SHP77 (cell line): ENCODE data around the gene RAB3C.

Source experiments
- DNase-seq, 2 experiments: peaks; one replicate each; lab custom pipeline; 2025; lab: John Stamatoyannopoulos, UW

RAB3C gene

GRCh38 chr5:58885260-58885659 lies 302.4 kb downstream of the RAB3C start:
- DNase-seq, result no peak

DNA sequence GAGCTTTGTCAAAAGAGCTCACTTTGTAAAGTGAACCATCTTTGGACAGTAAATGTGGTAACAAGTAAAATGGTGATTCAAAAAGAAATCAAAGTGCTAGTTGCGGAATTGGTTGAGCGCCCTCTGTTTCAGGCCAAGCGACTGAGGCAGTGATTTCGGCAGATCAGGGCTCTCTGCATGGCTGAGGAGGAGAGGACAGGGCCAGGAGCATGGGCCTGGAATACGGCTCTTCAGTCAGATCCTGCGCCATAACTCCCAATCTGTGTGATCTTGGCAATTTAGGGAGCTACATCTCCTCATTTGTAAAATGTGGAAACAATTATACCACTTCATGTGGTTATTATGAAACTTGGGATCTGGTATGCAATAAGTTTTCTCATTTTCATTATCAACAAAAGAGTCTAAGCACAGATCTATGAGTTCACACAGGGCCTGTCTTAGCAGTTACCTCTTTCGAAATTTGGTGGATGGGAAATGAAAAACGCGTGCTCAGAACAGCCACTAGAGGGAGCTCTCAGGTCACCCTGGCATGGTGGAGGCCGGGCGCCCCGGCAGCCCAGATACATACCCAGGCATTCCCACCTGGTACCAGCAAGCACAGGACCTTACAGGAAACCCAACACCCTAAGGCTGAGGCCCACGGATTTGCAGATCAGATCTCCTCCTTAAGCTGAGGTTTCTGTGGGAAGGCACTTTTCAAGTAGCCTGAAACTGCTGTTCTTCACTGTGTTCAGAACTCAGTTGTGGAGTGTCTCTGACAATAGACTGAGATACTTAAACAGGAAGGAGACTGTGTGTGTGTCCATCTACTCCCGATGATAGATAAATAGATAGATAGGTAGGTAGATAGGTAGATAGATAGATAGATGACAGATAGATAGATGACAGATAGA lies 303.7 kb downstream of the RAB3C start:
- DNase-seq, result peak; percentile 71 to 81

DNA sequence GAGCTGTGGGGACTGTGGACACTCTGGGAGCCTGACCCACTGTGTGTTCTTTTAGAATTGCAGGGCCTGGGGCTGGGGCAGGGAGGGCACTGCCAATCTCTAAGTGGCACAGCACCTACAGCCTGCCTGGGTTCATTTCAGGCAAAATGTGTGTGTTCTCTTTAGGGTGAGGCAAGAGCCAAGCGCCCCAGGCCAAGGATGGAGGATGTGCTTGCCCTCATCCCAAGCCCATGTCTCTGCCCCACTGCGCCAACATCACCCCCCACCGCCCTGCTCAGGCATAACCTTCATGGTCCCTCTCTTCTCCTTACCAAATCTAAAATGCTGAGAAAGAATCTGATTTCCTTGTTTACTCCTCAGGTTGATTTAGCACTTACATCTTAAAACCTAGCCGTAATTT lies 304.4 kb downstream of the RAB3C start:
- no peak for DNase-seq

GRCh38 chr5:58887721-58888409 lies 305.0 kb downstream of the RAB3C start:
- no peak for DNase-seq

DNA sequence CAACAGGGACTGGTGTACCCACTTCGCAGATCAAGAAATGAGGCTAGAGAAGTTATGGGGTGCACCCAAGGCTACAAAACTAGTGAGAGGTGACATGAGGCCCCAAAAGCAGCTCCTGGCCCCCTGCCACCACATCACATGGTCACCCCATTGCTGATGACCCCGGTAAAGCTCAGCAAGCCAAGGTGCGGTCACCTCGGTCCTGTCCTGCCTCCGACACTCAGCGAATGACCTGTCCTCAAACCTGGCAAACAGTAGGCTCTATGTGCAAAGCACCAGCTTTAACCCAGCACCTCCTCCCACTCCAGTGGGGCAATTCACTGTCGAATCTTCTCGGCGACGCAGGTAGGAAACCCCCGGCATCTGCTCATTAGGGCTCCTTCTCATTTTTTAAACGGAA lies 307.4 kb downstream of the RAB3C start:
- DNase-seq, result no peak

GRCh38 chr5:58890701-58891085 lies 307.8 kb downstream of the RAB3C start:
- DNase-seq, result no peak

DNA sequence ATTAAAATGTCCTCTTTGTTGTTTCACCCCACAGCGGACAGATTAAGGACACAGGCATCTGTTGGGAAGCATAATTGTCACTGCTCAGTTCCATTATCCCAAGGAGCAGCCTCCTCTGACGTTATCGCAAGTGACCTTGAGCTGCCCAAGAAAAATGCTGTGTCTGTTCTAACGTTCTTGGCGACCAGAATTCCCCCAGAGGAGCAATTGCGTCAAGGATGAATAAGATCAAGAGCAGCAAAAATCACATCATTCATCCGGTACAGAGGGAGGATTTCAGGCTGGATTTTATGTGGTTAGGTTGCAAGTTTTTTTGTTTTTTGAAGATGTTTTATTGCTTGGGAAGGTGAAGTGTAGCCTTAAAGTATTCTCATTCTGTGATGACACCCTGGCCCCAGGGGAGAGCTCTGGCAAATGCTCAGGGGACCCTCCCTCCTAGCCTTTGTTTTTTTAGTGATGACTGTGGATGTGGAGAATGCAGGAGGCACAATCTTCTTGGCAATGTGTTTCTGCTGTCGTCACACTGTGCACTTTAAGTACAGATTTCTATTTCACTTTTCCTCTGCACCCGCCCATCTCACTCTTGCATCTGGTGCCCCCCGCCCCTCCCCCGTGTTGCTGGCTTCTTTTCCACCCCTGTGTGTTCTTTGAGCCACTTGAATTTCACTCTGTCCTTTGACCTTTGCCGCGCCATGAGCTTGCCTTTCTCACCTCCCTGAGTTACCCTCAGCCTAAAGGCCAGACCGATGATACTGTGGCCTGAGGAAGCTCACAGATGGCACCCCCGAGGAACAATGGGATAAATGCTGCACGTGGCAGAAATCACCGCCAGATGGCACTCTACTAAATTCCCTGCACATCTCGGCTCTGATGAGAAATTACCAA lies 308.5 kb downstream of the RAB3C start:
- DNase-seq, result peak; percentile 67 to 73

DNA sequence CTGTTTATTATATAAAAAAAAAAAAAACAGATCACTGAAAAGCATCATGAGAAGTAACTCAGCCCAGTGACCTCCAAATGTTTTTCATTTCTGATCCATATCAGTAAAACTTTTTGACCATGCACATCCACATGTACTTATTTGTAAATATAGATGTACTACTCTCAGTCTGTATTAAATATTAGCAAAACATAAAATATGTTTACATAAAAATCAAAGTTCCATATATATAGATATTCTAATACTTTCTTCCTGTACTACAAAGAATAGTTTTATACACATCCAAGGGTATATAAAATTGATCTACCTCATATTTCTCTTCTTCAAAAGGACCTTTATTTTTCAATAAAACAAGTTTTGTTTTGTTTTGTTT lies 309.1 kb downstream of the RAB3C start:
- no peak for DNase-seq

GRCh38 chr5:58893551-58893950 lies 310.7 kb downstream of the RAB3C start:
- DNase-seq, result no peak

DNA sequence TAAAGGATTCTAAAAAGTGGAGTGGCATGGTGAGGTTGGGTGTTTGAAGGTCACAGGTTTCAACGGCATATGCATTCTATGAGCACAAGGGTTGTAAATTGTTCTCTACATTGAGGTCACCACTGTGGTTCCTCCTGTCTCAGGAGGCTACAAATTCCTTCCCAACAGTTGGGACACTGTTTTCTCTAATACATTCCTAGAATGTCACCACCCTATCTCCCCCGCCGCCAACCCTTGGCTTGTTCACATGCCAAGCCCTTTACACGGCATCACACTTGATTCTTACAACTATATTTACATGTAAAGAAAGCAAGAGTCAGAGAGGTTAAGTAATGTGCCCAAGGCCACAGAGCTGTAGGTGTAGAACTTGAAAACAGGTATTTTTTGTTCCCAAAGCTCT lies 315.1 kb downstream of the RAB3C start:
- DNase-seq, result no peak

DNA sequence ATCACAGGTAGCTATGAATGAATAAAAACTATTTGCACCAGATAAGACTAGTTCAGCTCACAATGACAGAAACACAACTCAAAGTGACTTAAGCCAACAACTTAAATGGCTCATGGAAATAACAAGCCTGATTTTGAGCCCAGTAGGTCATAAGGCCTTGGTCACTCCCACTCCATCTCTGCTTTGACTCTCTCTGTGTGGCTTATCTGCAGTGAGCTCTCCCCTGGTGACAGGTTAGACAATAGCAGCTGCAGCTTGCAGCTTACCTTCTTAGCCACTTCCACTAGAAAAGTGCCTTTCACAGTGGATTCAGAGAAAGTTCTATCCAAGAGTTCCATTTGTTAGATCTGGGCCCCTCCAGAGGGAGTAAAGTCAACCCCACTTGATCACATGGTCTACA lies 315.7 kb downstream of the RAB3C start:
- DNase-seq, result no peak

- no peak for DNase-seq
These were observed 318.4 kb downstream of the RAB3C start for GRCh38 chr5:58901271-58901670.

DNA sequence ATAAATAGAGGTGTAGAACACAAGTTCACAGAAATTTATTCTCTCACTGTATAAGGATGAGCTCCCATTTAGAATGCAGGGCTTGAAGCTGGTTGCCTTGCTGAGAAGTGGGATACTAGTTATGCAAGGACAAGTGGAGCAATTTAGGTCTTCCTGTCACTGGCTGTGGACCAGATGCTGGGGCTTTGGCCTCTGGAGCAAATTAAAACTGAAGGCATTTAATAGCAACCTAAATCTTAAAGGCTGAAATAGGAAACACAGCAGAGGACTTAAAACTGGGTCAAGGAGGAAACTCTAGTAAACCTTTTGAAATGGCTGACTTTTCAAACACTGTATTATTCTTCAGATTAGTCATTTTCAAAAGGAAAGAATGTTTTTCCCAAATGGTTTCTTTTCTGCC lies 319.4 kb downstream of the RAB3C start:
- DNase-seq, result no peak

GRCh38 chr5:58902765-58903164 lies 319.9 kb downstream of the RAB3C start:
- DNase-seq, result no peak

GRCh38 chr5:58904737-58905136 lies 321.9 kb downstream of the RAB3C start:
- DNase-seq, result no peak

- no peak for DNase-seq
These were observed 323.1 kb downstream of the RAB3C start for GRCh38 chr5:58905944-58906343.
